Activated CD4-positive, alpha-beta memory T cell treated with anti-CD3 and anti-CD28 coated beads, Interleukin-2, amount 10 ng/mL, durations not matched to agents 7 days and 5 days (primary cell): ENCODE data around the gene ZNF607. TPM values are rescaled to one million over a fixed set of nuclear protein-coding genes. Genes with fewer than 3 reads are reported as not detected.
"Not testable (repeated sequence)": the region's sequence is repeated elsewhere in the genome, so short reads cannot be mapped to it uniquely, and the experiment has no call there.

Source experiments
- CTCF ChIA-PET: fragments of 350-600 bp; sonication (Branson Sonifier 250); formaldehyde crosslinking; loops from one replicate; lab custom pipeline; 2021; ENCODE audit warnings: antibody characterized with exemption, inconsistent platforms; lab: Charles Lee
- POLR2A ChIA-PET: fragments of 350-600 bp; sonication (Branson Sonifier 250); formaldehyde crosslinking; loops from one replicate; lab custom pipeline; 2021; ENCODE audit warnings: antibody characterized with exemption; lab: Charles Lee
- DNase-seq: peaks from one replicate; pipeline ENCODE4 v3.0.0-alpha.2; 2020
- H3K27ac Mint-ChIP-seq: one replicate; pipeline ENCODE4 v1.8.0; 2021; ENCODE audit warnings: mild to moderate bottlenecking, mixed read lengths
- H3K27me3 Mint-ChIP-seq: one replicate; pipeline ENCODE4 v1.8.0; 2021; ENCODE audit warnings: mixed read lengths
- H3K36me3 Mint-ChIP-seq: one replicate; pipeline ENCODE4 v1.8.0; 2021; ENCODE audit warnings: low read depth, mixed read lengths
- H3K4me1 Mint-ChIP-seq: one replicate; pipeline ENCODE4 v1.8.0; 2021; ENCODE audit warnings: mixed read lengths
- H3K4me3 Mint-ChIP-seq: one replicate; pipeline ENCODE4 v1.8.0; 2021; ENCODE audit warnings: mild to moderate bottlenecking, mixed read lengths
- H3K9me3 Mint-ChIP-seq: one replicate; pipeline ENCODE4 v1.8.0; 2021; ENCODE audit warnings: mixed read lengths
- total RNA-seq, 2 experiments: library from RNA; stranded (reverse); gene quantifications; one replicate each; pipeline ENCODE4 v1.2.3, GENCODE V29; 2021

ZNF607 gene
- total RNA-seq, 2 experiments from 2014 or later = 4.0 to 5.1 TPM

DNA sequence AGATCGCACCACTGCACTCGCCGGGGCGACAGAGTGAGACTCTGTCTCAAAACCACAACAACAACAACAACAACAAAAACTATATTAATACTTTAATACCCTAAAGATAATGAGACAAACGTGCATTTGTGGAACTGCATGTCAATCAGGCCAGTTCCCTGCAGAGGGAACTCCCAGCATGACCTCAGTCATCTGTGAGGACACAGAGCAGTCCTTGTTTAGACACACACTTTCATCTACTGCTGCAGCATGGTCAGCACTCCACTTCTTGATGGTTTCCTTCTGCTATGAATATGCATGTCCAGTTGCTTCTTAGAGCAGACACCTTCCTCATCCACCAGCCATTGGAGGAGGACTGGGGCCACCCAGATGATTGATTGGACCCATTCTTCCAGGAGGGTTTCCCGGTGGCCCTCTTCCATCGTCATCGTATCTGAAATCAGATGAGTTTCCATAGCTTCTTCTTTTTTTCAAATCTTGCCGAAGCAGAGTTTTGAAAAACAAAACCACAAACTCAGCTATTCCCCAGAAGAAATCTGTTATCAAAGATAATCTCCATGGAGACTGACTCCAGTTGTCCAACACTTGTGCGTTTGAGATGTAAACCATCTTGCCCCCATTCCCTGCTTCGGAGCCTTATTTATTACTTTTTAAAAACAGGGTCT is 26.5 kb downstream of the ZNF607 start:
- CTCF ChIA-PET = no interaction called here
- no peak for DNase-seq
- peaks cover 37% of the 10 kb centered on the region for H3K9me3 Mint-ChIP-seq
- no peak overlapping the region for H3K4me3 Mint-ChIP-seq
- POLR2A ChIA-PET = interaction anchor here (1.5 kb wide), 1 partner anchor 38 kb away, joined by 6 read pairs; the partner anchor contains the start of gene ZFP30
- no peaks in the 10 kb centered on the region for H3K27me3 Mint-ChIP-seq
- H3K27ac Mint-ChIP-seq = no peak overlapping the region
- peaks cover 24% of the 10 kb centered on the region for H3K36me3 Mint-ChIP-seq
- peaks cover 9% of the 10 kb centered on the region for H3K4me1 Mint-ChIP-seq

DNA sequence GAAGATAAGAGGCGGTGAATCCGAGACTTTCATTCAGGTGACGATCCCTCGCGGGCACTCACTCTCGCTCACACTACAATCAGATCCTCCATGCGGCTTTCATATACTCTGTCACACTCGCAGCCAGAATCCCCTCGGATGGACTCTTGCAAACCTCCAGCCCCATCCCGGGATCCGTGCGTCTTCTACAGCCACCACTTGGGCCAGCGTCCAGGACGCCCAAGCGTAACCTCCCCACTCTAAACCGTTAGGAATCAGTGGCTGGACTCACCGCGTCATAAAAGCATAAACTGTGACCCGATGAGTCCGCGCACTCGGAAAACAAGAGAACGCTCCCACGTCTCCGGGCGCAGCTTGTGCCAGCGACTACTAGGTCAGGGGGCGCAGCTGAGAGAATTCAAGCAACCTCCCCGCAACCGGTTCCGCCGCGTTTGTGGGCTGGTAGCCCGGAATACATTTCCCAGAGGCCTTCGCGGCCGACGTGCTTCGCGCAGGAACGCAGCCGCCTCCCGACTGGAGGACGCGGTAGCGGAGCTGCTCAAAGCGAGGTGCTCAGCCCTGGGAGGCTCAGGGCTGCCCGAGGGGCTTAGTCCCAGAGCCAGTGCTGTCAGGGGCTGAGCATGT is 27.6 kb downstream of the ZNF607 start:
- Mint-ChIP-seq H3K4me1 (peaks cover 9% of the 10 kb centered on the region), H3K27me3 (no peaks in the 10 kb centered on the region), H3K9me3 (peaks cover 31% of the 10 kb centered on the region), H3K36me3 (peaks cover 16% of the 10 kb centered on the region), H3K27ac (peak overlapping the region; percentile 18), H3K4me3 (peak overlapping the region; percentile 79)
- DNase-seq = peak; percentile 74
- ChIA-PET CTCF (interaction anchor here (1.1 kb wide), 1 partner anchor 88 kb away, joined by 3 read pairs; the partner anchor contains the start of gene ZNF573), POLR2A (interaction anchor here (1.5 kb wide), 1 partner anchor 37 kb away, joined by 6 read pairs; the partner anchor contains the start of gene ZFP30)

DNA sequence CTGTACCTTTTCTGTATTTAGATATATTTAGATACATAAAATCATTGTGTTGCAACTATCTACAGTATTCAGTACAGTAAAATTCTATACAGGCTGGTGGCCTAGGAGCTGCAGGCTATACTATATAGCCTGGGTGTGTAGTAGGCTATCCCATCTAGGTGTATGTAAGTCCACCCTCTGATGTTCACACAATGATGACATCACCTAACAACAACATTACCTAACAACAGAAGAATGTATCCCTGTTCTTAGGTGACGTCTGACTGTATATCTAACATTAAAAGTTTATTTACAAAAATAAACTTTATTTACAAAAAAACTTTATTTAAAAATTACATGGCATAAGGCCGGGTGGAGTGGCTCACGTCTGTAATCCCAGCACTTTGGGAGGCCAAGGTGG is 36.0 kb downstream of the ZNF607 start:
- Mint-ChIP-seq H3K27me3 (no peaks in the 10 kb centered on the region), H3K4me1 (no peaks in the 10 kb centered on the region), H3K27ac (no peak overlapping the region), H3K36me3 (no peaks in the 10 kb centered on the region), H3K9me3 (peaks cover 37% of the 10 kb centered on the region), H3K4me3 (no peak overlapping the region)
- DNase-seq = no peak
- ChIA-PET CTCF (no interaction called here), POLR2A (no interaction called here)

DNA sequence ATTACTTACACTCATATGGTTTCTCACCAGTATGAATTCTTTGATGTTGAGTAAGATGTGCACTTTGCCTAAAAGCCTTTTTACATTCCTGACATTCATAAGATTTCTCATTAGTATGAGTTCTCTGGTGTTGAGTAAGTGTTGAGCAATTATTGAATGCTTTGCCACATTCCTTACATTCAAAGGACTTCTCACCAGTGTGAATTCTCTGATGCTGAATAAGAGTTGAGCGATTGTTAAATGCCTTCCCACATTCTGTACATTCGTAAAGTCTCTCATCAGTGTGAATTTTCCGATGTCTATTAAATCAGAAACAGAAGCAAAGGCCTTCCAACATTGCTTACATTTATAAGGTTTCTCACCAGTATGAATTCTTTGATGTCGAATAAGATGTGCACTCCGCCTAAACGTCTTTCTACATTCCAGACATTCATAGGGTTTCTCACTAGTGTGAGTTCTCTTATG is 50.1 kb downstream of the ZNF607 start:
- POLR2A ChIA-PET = no interaction called here

DNA sequence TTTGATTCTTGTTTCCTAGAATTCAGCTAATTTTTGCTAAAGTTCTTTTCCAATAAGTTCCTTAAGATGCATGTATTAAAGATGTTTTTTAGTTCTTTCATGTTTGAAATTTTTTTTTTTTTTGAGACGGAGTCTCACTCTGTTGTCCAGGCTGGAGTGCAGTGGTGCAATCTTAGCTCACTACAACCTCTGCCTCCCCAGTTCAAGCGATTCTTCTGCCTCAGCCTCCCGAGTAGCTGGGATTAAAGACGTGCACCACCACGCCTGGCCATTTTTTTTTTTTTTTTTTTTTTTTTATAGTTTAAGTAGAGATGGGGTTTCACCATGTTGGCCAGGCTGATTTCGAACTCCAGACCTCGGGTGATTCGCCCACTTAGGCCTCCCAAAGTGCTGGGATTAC is 62.4 kb downstream of the ZNF607 start:
- peak overlapping the region; percentile 47 for H3K4me3 Mint-ChIP-seq
- CTCF ChIA-PET, H3K27me3 Mint-ChIP-seq, H3K27ac Mint-ChIP-seq, DNase-seq: not testable (repeated sequence)
- H3K4me1 Mint-ChIP-seq = peaks cover 27% of the 10 kb centered on the region
- H3K9me3 Mint-ChIP-seq = peaks cover 24% of the 10 kb centered on the region
- peaks cover 32% of the 10 kb centered on the region for H3K36me3 Mint-ChIP-seq
- POLR2A ChIA-PET = interaction anchor here (1.1 kb wide), 1 partner anchor 8 kb away, joined by 3 read pairs; no protein-coding TSS in a partner anchor

More for the DNA sequence above, 50.1 kb downstream of the ZNF607 start:
- Mint-ChIP-seq H3K4me3 (no peak overlapping the region), H3K36me3 (peaks cover 13% of the 10 kb centered on the region), H3K27me3 (no peaks in the 10 kb centered on the region), H3K27ac (no peak overlapping the region), H3K9me3 (peaks cover 50% of the 10 kb centered on the region), H3K4me1 (no peaks in the 10 kb centered on the region)
- DNase-seq = no peak
- CTCF ChIA-PET = no interaction called here

DNA sequence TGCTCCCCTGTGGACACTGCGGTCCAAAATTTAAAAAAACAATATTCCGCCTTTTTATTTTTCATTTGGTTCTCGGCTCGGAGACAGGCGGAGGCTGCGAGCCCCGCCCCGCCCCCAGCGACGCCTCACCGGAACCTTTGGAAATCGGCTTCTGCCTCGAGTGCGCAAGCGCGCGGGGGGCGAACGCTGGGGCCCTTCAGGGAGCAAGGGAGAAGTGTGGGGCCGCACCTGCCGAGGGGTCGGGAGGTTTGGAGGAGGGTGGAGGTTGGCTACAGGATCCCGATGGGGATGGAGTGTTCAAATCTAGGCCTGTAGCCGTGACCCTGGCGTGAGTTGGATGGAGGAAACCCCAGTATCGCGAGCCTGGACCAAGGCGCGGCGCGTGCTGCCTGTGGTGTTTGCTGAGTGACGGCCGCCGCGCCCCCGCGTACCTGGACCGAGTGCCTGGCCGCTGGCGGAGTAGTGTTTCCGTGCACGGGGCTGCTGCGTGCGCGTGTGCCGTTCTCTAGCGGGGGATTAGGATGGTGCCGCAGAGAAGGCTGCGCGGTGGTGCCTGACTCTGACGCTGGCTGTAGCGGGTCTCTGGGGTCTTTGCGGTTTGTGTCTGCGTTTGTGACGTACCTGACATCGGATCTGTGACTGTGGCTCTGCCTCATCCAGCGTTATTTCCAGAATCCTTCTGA is 63.7 kb downstream of the ZNF607 start:
- ChIA-PET CTCF (no interaction called here), POLR2A (interaction anchor here (1.3 to 1.6 kb wide), 4 partner anchors 37 to 190 kb away, joined by 5 to 7 read pairs (median 6); partner anchors contain the start of genes ZNF540, ZNF570 and ZNF571)
- Mint-ChIP-seq H3K4me3 (peak overlapping the region; percentile 93), H3K27ac (peak overlapping the region; percentile 94), H3K9me3 (peaks cover 18% of the 10 kb centered on the region), H3K4me1 (peaks cover 27% of the 10 kb centered on the region), H3K27me3 (no peaks in the 10 kb centered on the region), H3K36me3 (peaks cover 39% of the 10 kb centered on the region)
- peak; percentile 85 for DNase-seq

DNA sequence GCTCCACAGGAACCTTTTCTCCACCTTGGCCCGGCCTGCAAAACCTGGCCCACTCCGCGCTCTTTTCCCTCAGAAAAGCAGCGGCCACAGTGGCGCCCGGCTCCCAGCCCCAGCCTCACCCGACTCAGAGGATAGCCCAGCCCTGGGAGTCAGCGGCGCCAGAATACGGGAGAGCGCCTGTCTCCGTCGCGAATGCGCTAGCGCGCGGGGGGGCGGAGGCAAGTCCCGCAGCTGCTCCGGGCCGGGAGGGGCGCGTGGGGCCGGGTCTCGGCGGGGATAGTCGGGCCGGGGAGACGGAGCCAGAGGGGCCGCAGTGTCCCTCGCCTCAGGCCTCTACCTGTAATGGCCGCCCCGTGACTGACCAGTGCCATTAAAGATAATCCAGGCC is 64.3 kb downstream of the ZNF607 start, which contains the start of gene ZFP30:
Gene ZFP30 (minus strand): TSS at position 165 of the 388 bp plus-strand sequence. CDS start 7,643 bp downstream, outside the sequence.
- peaks cover 17% of the 10 kb centered on the region for H3K9me3 Mint-ChIP-seq
- H3K27me3 Mint-ChIP-seq = no peaks in the 10 kb centered on the region
- H3K36me3 Mint-ChIP-seq = peaks cover 45% of the 10 kb centered on the region
- ChIA-PET CTCF (no interaction called here), POLR2A (interaction anchor here (1.3 to 1.6 kb wide), 4 partner anchors 37 to 189 kb away, joined by 5 to 7 read pairs (median 6); partner anchors contain the start of genes ZNF540, ZNF570 and ZNF571)
- peaks cover 27% of the 10 kb centered on the region for H3K4me1 Mint-ChIP-seq
- H3K4me3 Mint-ChIP-seq = peak within 1 kb of the TSS; percentile 93
- peak within 1 kb of the TSS; percentile 94 for H3K27ac Mint-ChIP-seq
- peak; percentile 81 for DNase-seq

DNA sequence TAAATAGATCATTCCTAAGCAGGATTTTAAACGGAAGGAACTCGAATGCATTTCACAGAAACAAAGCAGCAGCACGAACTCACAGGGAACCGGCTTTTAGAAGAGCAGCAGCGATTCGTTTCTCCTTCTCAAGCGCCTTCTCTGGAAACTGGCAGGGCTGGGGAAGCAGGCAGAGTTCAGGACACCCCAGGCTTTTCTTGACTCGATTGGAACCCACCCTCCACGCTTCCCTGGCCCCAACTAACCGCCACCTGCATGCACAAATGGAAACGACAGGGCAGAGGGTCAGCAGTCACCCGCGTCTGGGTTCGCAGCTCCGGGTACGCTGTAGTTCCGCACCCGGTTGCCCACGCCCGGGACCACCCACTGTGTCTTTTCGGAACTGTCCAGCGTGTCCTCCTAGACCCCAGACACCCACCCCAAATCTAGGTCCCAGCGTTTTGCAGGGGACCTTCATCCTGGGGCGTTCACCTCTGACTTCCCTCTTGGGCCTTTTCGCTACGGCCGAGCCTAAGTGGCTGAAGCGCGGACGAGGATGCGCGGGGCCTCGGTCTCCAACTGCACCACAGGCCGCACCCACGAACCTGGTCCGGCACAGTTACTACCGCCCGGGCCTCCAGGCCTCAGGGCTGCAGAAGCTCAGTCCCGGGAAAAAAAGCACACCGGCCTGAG is 64.8 kb downstream of the ZNF607 start:
- ChIA-PET CTCF (no interaction called here), POLR2A (interaction anchor here (1.3 to 1.6 kb wide), 4 partner anchors 38 to 189 kb away, joined by 5 to 7 read pairs (median 6); partner anchors contain the start of genes ZNF540, ZNF570 and ZNF571)
- DNase-seq = peak; percentile 35
- Mint-ChIP-seq H3K36me3 (peaks cover 50% of the 10 kb centered on the region), H3K4me3 (peak overlapping the region; percentile 93), H3K4me1 (peaks cover 27% of the 10 kb centered on the region), H3K9me3 (peaks cover 17% of the 10 kb centered on the region), H3K27ac (peak overlapping the region; percentile 94), H3K27me3 (no peaks in the 10 kb centered on the region)

DNA sequence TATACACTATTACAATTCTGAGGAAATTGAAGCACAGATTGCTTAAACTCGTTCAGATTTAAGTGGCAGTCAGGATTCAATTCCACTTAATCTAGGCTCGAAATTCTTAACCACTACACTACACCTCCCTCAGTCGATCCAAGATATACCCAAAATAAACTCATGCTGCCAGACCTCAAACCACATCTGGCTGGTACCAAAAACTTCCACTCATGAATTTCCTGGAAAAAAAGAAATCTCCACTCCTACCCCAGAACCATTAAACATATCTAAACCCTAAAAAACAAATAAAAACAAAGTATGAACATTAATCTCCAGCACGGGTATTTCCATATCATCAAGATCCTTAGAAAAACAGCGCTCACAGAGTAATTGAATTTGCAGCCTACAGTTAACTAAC is 65.4 kb downstream of the ZNF607 start:
- peaks cover 15% of the 10 kb centered on the region for H3K9me3 Mint-ChIP-seq
- H3K36me3 Mint-ChIP-seq = peaks cover 54% of the 10 kb centered on the region
- peaks cover 27% of the 10 kb centered on the region for H3K4me1 Mint-ChIP-seq
- no peaks in the 10 kb centered on the region for H3K27me3 Mint-ChIP-seq
- no peak for DNase-seq
- POLR2A ChIA-PET = interaction anchor here (0.9 to 1.6 kb wide), 3 partner anchors 10 to 185 kb away, joined by 3 to 7 read pairs (median 4); partner anchors contain the start of genes ZNF570 and ZNF793
- peak overlapping the region; percentile 93 for H3K4me3 Mint-ChIP-seq
- CTCF ChIA-PET = no interaction called here
- H3K27ac Mint-ChIP-seq = peak overlapping the region; percentile 94

Other genes with a start within 250 kb of the ZNF607 start
- 1 to 10 TPM; 2.1 to 2.3 TPM for gene ZNF793, start 212.8 kb downstream of the ZNF607 start, total RNA-seq
- 1 to 10 TPM; 1.5 to 2.9 TPM for gene ZNF571, start 125.0 kb downstream of the ZNF607 start, total RNA-seq
- gene ZNF540, start 124.9 kb downstream of the ZNF607 start, total RNA-seq = 1 to 10 TPM; 1.4 to 1.5 TPM
- gene ZFP30, start 64.3 kb downstream of the ZNF607 start, total RNA-seq = 10 to 100 TPM; 11.9 to 14.2 TPM
- 1 to 10 TPM; 6.0 to 6.5 TPM for gene ZNF573, start 59.8 kb upstream of the ZNF607 start, total RNA-seq
- gene WDR87, start 186.8 kb upstream of the ZNF607 start, total RNA-seq = not detected
- gene SIPA1L3, start 187.4 kb upstream of the ZNF607 start, total RNA-seq = 10 to 100 TPM; 13.6 to 15.2 TPM